Bronchial epithelial cell (primary cell): ENCODE measurements around the gene ATP6AP2. TPM values are rescaled to one million over a fixed set of nuclear protein-coding genes. Genes with fewer than 3 reads are reported as not detected.

Source experiments
- DNase-seq: peaks from one replicate; pipeline ENCODE4 v3.0.0-alpha.2; 2010; ENCODE audit warnings: low read depth
- FAIRE-seq: peaks from 2 replicates; lab custom pipeline; 2011; peaks lifted over from hg19 to GRCh38; lab: Jason Lieb, UNC
- H3K27me3 ChIP-seq: 2 replicates; pipeline ENCODE4 v1.5.1; 2011; ENCODE audit warnings: low read length; ENCODE audit not compliant: control insufficient read depth, insufficient read depth
- H3K36me3 ChIP-seq: 2 replicates; pipeline ENCODE4 v1.5.1; 2011; ENCODE audit warnings: low read length; ENCODE audit not compliant: control insufficient read depth, insufficient read depth
- H3K4me3 ChIP-seq: 2 replicates; pipeline ENCODE4 v1.5.1; 2011; ENCODE audit warnings: mild to moderate bottlenecking, low read depth, low read length, control low read depth
- total RNA-seq: library from RNA; depleted of rRNA; stranded (reverse); fragments of >200 nt; gene quantifications from 2 replicates; pipeline ENCODE4 v1.2.1, GENCODE V29; 2014
- TF ChIP-seq, protein P1 (sequence below): IDR thresholded peaks from 2 replicates; pipeline ENCODE4 v1.5.1; 2011; ENCODE audit warnings: mild to moderate bottlenecking, moderate library complexity, low read length, control low read depth, inconsistent platforms; ENCODE audit not compliant: insufficient read depth, severe bottlenecking

Gene ATP6AP2
- total RNA-seq, 1 donor from 2014 or later, result 99.8 TPM

DNA sequence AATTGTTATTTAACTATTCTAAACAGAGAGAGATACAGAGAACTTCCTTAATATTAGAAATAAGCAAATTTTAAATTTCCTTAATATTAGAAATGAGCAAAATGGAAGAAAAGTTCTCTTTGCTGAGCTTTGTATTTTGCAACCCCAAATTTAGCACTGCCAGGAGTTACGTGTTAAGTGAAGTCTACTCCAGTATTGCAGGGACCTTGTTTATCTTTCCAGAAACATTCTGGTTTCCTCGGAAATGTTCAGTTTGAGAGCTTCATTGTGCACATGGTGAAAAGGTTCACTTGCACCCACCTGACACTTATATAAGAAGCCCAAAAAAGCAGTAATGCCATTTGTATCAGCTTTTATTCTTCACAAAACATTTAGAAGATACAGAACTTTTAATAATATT lies 72.8 kb downstream of the ATP6AP2 start:
- Histone ChIP-seq H3K27me3 (no peaks in the 10 kb centered on the region), H3K36me3 (peaks cover 2% of the 10 kb centered on the region), H3K4me3 (no peak overlapping the region)
- no peak for DNase-seq
- TF ChIP-seq, protein P1, sequence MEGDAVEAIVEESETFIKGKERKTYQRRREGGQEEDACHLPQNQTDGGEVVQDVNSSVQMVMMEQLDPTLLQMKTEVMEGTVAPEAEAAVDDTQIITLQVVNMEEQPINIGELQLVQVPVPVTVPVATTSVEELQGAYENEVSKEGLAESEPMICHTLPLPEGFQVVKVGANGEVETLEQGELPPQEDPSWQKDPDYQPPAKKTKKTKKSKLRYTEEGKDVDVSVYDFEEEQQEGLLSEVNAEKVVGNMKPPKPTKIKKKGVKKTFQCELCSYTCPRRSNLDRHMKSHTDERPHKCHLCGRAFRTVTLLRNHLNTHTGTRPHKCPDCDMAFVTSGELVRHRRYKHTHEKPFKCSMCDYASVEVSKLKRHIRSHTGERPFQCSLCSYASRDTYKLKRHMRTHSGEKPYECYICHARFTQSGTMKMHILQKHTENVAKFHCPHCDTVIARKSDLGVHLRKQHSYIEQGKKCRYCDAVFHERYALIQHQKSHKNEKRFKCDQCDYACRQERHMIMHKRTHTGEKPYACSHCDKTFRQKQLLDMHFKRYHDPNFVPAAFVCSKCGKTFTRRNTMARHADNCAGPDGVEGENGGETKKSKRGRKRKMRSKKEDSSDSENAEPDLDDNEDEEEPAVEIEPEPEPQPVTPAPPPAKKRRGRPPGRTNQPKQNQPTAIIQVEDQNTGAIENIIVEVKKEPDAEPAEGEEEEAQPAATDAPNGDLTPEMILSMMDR, result no peak
- no peak for FAIRE-seq

Other genes starting within 250 kb of the ATP6AP2 start
- not detected in 2 replicates for gene MPC1L, start 42.5 kb downstream of the ATP6AP2 start, total RNA-seq
- 10.5 and 12.4 TPM in 2 replicates for gene CXorf38, start 66.6 kb downstream of the ATP6AP2 start, total RNA-seq
- gene MED14, start 154.6 kb downstream of the ATP6AP2 start, total RNA-seq, result 10.0 and 11.1 TPM in 2 replicates